Esophagus squamous epithelium (tissue), 5 donors: ENCODE measurements around the gene ALS2. TPM values are rescaled to one million over a fixed set of nuclear protein-coding genes. Genes with fewer than 3 reads are reported as not detected.
"Not testable (repeated sequence)": the region's sequence is repeated elsewhere in the genome, so short reads cannot be mapped to it uniquely, and the experiment has no call there.

Experiments
- DNase-seq: peaks from one replicate; lab custom pipeline; 2025; lab: John Stamatoyannopoulos, UW
- H3K27ac ChIP-seq, 4 donors: fragments of 200-600 bp; sonication (generic); one replicate each; pipeline ENCODE4 v1.5.1; 2016 to 2019; ENCODE audit warnings: mild to moderate bottlenecking in 1 of 4
- H3K27me3 ChIP-seq, 4 donors: fragments of 200-600 bp; sonication (generic); 1 replicate in 3 of 4; 2 replicates in 1 of 4; pipeline versions ENCODE4 v1.5.1 to v1.6.0; 2017 to 2021; ENCODE audit warnings: antibody characterized with exemption in 1 of 4
- H3K36me3 ChIP-seq, 3 donors: fragments of 200-600 bp; sonication (generic); one replicate each; pipeline ENCODE4 v1.5.1; 2016 to 2019
- H3K4me1 ChIP-seq, 3 donors: fragments of 200-600 bp; sonication (generic); one replicate each; pipeline ENCODE4 v1.5.1; 2017 to 2019
- H3K4me3 ChIP-seq, 4 donors: fragments of 200-600 bp; sonication (generic); 1 replicate in 3 of 4; 2 replicates in 1 of 4; pipeline ENCODE4 v1.5.1; 2016 to 2019; ENCODE audit warnings: mild to moderate bottlenecking in 2 of 4, moderate library complexity in 1 of 4
- H3K9me3 ChIP-seq, 3 donors: fragments of 200-600 bp; sonication (generic); one replicate each; pipeline ENCODE4 v1.5.1; 2016 to 2019
- CTCF ChIP-seq, 6 experiments: fragments of 450-650 bp in 4 of 6; fragments of 200-600 bp in 2 of 6; sonication (generic) in 2 of 6; IDR thresholded peaks; one replicate each; pipeline ENCODE4 v1.5.1; 2016 to 2019; ENCODE audit warnings: antibody characterized with exemption in 6 of 6, mild to moderate bottlenecking in 4 of 6, moderate library complexity in 4 of 6
- POLR2A ChIP-seq, 4 donors: fragments of 450-650 bp; IDR thresholded peaks; one replicate each; pipeline ENCODE4 v1.6.1; 2017; ENCODE audit warnings: antibody characterized with exemption in 4 of 4, mild to moderate bottlenecking in 4 of 4, moderate library complexity in 3 of 4
- WGBS, 2 donors: methylation state at CpG; one replicate each; pipeline ENCODE4 v1.1.5; 2018; 5-methylcytosine and 5-hydroxymethylcytosine counted together
- intact Hi-C: fragments of 100-400 bp; cut with DNase I; formaldehyde crosslinking; loops from one replicate; pipeline ENCODE4 v1.15.0; 2022
- total RNA-seq, 4 donors: library from RNA; depleted of rRNA; stranded (reverse); fragments of >200 nt; gene quantifications; one replicate each; pipeline ENCODE4 v1.1.0, GENCODE V29; 2016
- donor health status: DM: yes; HTN: yes; CAD: no.

ALS2 gene
- total RNA-seq, 4 donors from 2014 or later = 7.0 to 15.1 (median 8.5) TPM

- 71% methylated on average over 3 of the region's 3 CpGs for WGBS, 2 donors
- Histone ChIP-seq H3K4me3 (no peak overlapping the region), H3K36me3 (no peaks in the 10 kb centered on the region), H3K4me1 (no peaks in the 10 kb centered on the region), H3K9me3 (no peaks in the 10 kb centered on the region), H3K27me3 (no peaks in the 10 kb centered on the region), H3K27ac (no peak overlapping the region)
- TF ChIP-seq CTCF (IDR thresholded peaks at IDR 0.05) (no peak), POLR2A (IDR thresholded peaks at IDR 0.05) (no peak)
- no peak for DNase-seq
- intact Hi-C loops = no loop called here
Observed at GRCh38 chr2:201674794-201675193, 105.9 kb downstream of the ALS2 start.

GRCh38 chr2:201674298-201674697 is 106.4 kb downstream of the ALS2 start:
- no peak overlapping the region for H3K4me3 ChIP-seq
- H3K27ac ChIP-seq = no peak overlapping the region
- no peaks in the 10 kb centered on the region for H3K36me3 ChIP-seq
- no peaks in the 10 kb centered on the region for H3K4me1 ChIP-seq
- intact Hi-C loops = no loop called here
- no peaks in the 10 kb centered on the region for H3K9me3 ChIP-seq
- no peaks in the 10 kb centered on the region for H3K27me3 ChIP-seq
- WGBS, 2 donors = 53 to 83% methylated on average over 3 of the region's 3 CpGs
- no peak for DNase-seq
- TF ChIP-seq CTCF (IDR thresholded peaks at IDR 0.05) (no peak), POLR2A (IDR thresholded peaks at IDR 0.05) (no peak)

- WGBS, 2 donors = 39 to 69% methylated on average over 2 of the region's 2 CpGs
- Histone ChIP-seq H3K4me1 (no peaks in the 10 kb centered on the region), H3K36me3 (no peaks in the 10 kb centered on the region), H3K9me3 (no peaks in the 10 kb centered on the region), H3K27ac (no peak overlapping the region), H3K27me3 (no peaks in the 10 kb centered on the region), H3K4me3 (no peak overlapping the region)
- TF ChIP-seq POLR2A (IDR thresholded peaks at IDR 0.05) (no peak), CTCF (IDR thresholded peaks at IDR 0.05) (no peak)
- no peak for DNase-seq
- intact Hi-C loops = no loop called here
Observed at GRCh38 chr2:201673546-201673945, 107.2 kb downstream of the ALS2 start.

GRCh38 chr2:201671205-201671604 is 109.5 kb downstream of the ALS2 start:
- H3K9me3 ChIP-seq, H3K4me1 ChIP-seq, H3K4me3 ChIP-seq, H3K27ac ChIP-seq, H3K36me3 ChIP-seq, intact Hi-C loops, H3K27me3 ChIP-seq, DNase-seq: not testable (repeated sequence)
- 39 to 89% methylated on average over 2 of the region's 4 CpGs for WGBS, 2 donors

GRCh38 chr2:201669865-201670264 is 110.9 kb downstream of the ALS2 start:
- no peak overlapping the region for H3K27ac ChIP-seq
- no peak overlapping the region for H3K4me3 ChIP-seq
- no peak for DNase-seq
- TF ChIP-seq CTCF (IDR thresholded peaks at IDR 0.05) (no peak), POLR2A (IDR thresholded peaks at IDR 0.05) (no peak)
- no peaks in the 10 kb centered on the region for H3K4me1 ChIP-seq
- intact Hi-C loops = no loop called here
- WGBS, 2 donors = 83 to 91% methylated on average over 1 of the region's 1 CpG
- H3K27me3 ChIP-seq = no peaks in the 10 kb centered on the region
- H3K9me3 ChIP-seq = no peaks in the 10 kb centered on the region
- no peaks in the 10 kb centered on the region for H3K36me3 ChIP-seq

- no peaks in the 10 kb centered on the region for H3K36me3 ChIP-seq
- H3K9me3 ChIP-seq = no peaks in the 10 kb centered on the region
- no peak for TF ChIP-seq POLR2A (IDR thresholded peaks at IDR 0.05)
- no peak for TF ChIP-seq CTCF (IDR thresholded peaks at IDR 0.05)
- H3K27ac ChIP-seq = no peak overlapping the region
- no peaks in the 10 kb centered on the region for H3K4me1 ChIP-seq
- DNase-seq = no peak
- H3K27me3 ChIP-seq = no peaks in the 10 kb centered on the region
- WGBS, 2 donors = 67 to 72% methylated on average over 3 of the region's 3 CpGs
- intact Hi-C loops = no loop called here
- H3K4me3 ChIP-seq = no peak overlapping the region
Observed at GRCh38 chr2:201668402-201668910, 112.3 kb downstream of the ALS2 start.
